Fibroblast of skin of scalp (primary cell): ENCODE results near the gene CCNT1.

Experiments
- DNase-seq: peaks from one replicate; pipeline ENCODE4 v3.0.0-alpha.2; 2013

CCNT1 gene

DNA sequence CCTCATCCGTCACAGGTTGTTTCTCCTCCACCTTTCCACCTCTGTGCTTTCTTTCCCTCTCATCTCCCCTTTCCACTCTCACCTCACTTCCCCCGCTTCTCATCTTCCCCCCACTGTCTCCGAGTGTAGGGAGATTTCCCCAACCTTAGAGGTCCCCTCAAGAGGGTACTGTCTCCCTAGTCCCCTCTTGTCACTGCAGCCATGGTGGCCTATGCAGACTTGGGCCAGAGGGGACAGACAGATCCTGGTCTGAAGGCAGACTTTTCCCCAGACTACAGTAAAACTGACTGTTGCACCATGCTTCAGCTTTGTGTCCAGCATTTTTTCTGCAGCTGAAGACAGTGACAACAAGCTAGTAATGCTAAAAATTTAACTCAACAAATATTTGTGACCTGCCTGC lies 75.7 kb downstream of the CCNT1 start:
- no peak for DNase-seq

DNA sequence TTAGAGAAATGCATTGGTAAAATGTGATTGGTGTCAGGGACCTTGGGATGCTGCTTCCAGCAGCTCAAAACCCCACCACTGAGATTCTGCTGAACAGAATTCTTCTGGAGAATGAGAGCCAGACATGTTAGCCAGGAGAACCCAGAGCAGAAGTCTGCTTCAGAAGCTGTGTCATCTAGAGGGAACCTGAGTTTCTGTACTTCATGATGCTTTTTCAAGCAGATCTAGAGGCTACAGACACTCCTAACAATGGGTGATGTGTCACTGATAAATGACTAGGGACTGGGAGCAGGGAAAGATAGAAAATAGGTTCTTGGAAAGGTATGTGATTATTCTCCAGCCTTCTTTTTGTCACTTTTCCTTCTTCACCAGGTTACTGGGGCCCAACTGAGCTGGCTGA lies 76.1 kb downstream of the CCNT1 start:
- DNase-seq, result no peak
